ENCODE measurements around the gene RPL7A. TPM values are rescaled to one million over a fixed set of nuclear protein-coding genes. Genes with fewer than 3 reads are reported as not detected.

Gene RPL7A
- total RNA-seq, 1 experiment from 2014 or later: 2,747 TPM

DNA sequence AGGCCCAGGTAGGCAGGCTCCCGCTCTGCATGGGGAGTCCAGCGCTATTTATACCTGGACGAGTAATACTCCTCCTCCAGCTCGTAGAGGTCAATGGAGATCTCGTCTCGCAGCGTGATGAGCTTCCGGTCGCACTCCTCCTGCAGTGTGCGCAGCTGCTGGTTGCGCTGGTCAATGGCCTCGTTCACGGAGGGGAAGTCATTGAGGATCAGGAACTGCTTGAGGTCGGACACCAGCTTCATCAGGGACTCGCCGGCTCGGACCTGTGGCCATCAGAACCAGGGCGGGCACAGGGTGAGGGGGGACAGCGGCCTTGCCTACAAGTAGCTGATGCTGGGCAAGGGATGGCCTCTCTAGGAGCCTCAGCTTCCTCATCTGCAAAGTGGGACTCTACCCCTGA lies 3.9 kb upstream of the RPL7A start:
- TF ChIP-seq EMX1 (CRISPR knock-in tag; IDR thresholded peaks at IDR 0.05) (no peak), OVOL2 (CRISPR knock-in tag; IDR thresholded peaks at IDR 0.05; ENCODE audit: borderline replicate concordance) (no peak), JAZF1 (CRISPR knock-in tag; IDR thresholded peaks at IDR 0.05) (no peak), ZNF232 (CRISPR knock-in tag; IDR thresholded peaks at IDR 0.05) (no peak), NR2C2 (CRISPR knock-in tag; IDR thresholded peaks at IDR 0.05) (no peak), CBFB (CRISPR knock-in tag; IDR thresholded peaks at IDR 0.05; ENCODE audit: low read depth) (no peak)
- ATAC-seq (no peak), DNase-seq (ENCODE audit: low spot score) (no peak)
- Mint-ChIP-seq H3K4me1 (peaks cover 19% of the 10 kb centered on the region), H3K27me3 (ENCODE audit: low read depth) (no peaks in the 10 kb centered on the region; the same call in 1 of the 2 replicates), H3K9me3 (no peaks in the 10 kb centered on the region), H3K36me3 (peaks cover 69% of the 10 kb centered on the region), H3K4me3 (no peak overlapping the region), H3K27ac (no peak overlapping the region)
- ChIA-PET POLR2A (no interaction called here), CTCF (interaction anchor here (0.6 to 3.5 kb wide), 4 partner anchors 10 to 157 kb away, joined by 3 to 74 read pairs (median 39); partner anchors contain the start of genes SURF1 and SURF2)

DNA sequence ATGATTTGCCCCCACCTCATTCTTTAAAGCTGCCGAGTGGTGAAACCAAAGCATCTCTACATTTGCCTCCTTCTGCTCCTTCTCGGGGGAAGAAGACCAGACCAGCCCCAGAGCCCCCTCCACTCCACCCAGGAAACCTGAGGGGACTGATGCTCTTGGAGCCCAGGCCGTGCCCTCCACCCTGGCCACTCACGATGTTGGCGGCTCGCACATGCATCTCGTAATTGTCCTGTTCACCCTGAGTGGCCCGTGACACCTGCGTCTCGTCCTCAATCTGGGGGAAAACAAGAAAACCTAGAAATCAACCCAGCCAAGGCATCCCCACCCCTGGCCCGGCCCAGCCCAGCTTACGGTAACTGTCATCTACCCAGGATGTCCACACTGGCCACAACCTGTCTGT lies 3.0 kb upstream of the RPL7A start:
- Mint-ChIP-seq H3K4me3 (no peak overlapping the region), H3K27ac (no peak overlapping the region), H3K36me3 (peaks cover 69% of the 10 kb centered on the region), H3K9me3 (no peaks in the 10 kb centered on the region), H3K27me3 (ENCODE audit: low read depth) (no peaks in the 10 kb centered on the region; the same call in 1 of the 2 replicates), H3K4me1 (peaks cover 26% of the 10 kb centered on the region)
- ChIA-PET POLR2A (no interaction called here), CTCF (no interaction called here)
- no peak for TF ChIP-seq ATF1 (CRISPR knock-in tag; IDR thresholded peaks at IDR 0.05)
- TF ChIP-seq NFATC4 (CRISPR knock-in tag; IDR thresholded peaks at IDR 0.05): no peak
- TF ChIP-seq NFE2L1 (CRISPR knock-in tag; IDR thresholded peaks at IDR 0.05): no peak
- TF ChIP-seq NR2C2 (CRISPR knock-in tag; IDR thresholded peaks at IDR 0.05): no peak
- no peak for TF ChIP-seq ZNF396 (CRISPR knock-in tag; IDR thresholded peaks at IDR 0.05; ENCODE audit: borderline replicate concordance)
- no peak for TF ChIP-seq TEAD1 (CRISPR knock-in tag; IDR thresholded peaks at IDR 0.05)
- no peak for TF ChIP-seq TCF7 (CRISPR knock-in tag; IDR thresholded peaks at IDR 0.05; ENCODE audit: low read depth)
- TF ChIP-seq RELA (CRISPR knock-in tag; IDR thresholded peaks at IDR 0.05; ENCODE audit: borderline replicate concordance): no peak
- TF ChIP-seq JAZF1 (CRISPR knock-in tag; IDR thresholded peaks at IDR 0.05): no peak
- TF ChIP-seq, protein P1, sequence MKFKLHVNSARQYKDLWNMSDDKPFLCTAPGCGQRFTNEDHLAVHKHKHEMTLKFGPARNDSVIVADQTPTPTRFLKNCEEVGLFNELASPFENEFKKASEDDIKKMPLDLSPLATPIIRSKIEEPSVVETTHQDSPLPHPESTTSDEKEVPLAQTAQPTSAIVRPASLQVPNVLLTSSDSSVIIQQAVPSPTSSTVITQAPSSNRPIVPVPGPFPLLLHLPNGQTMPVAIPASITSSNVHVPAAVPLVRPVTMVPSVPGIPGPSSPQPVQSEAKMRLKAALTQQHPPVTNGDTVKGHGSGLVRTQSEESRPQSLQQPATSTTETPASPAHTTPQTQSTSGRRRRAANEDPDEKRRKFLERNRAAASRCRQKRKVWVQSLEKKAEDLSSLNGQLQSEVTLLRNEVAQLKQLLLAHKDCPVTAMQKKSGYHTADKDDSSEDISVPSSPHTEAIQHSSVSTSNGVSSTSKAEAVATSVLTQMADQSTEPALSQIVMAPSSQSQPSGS (CRISPR knock-in tag; IDR thresholded peaks at IDR 0.05; ENCODE audit: borderline replicate concordance, low read depth): no peak
- TF ChIP-seq KAT7 (CRISPR knock-in tag; IDR thresholded peaks at IDR 0.05; ENCODE audit: borderline replicate concordance): no peak
- TF ChIP-seq ZNF317 (CRISPR knock-in tag; IDR thresholded peaks at IDR 0.05; ENCODE audit: borderline replicate concordance, low read depth): no peak
- TF ChIP-seq, protein P2, sequence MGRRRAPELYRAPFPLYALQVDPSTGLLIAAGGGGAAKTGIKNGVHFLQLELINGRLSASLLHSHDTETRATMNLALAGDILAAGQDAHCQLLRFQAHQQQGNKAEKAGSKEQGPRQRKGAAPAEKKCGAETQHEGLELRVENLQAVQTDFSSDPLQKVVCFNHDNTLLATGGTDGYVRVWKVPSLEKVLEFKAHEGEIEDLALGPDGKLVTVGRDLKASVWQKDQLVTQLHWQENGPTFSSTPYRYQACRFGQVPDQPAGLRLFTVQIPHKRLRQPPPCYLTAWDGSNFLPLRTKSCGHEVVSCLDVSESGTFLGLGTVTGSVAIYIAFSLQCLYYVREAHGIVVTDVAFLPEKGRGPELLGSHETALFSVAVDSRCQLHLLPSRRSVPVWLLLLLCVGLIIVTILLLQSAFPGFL (CRISPR knock-in tag; IDR thresholded peaks at IDR 0.05; ENCODE audit: borderline replicate concordance): no peak
- TF ChIP-seq SMAD3 (CRISPR knock-in tag; IDR thresholded peaks at IDR 0.05; ENCODE audit: borderline replicate concordance): no peak
- no peak for DNase-seq (ENCODE audit: low spot score)
- no peak for ATAC-seq

DNA sequence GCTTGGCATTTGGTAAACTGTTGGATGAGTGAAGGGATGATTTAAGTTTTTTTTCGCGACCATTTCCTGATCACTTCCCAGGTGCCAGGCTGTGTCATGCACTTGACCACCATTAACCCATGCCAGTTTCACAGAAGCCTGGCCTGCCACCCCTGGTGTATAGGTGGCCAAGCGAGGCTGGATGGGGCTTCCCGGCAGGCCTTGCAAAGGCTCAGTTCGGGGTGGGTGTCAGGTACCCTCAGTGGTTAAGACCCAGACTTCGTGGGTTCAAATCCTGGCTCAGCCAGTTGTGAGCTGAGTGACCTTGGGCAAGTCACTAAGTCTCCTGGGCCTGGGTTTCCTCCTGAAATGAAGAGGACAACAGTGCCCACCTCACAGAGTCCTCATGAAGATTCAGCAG lies 2.4 kb upstream of the RPL7A start:
- H3K27ac Mint-ChIP-seq: no peak overlapping the region
- H3K9me3 Mint-ChIP-seq: no peaks in the 10 kb centered on the region
- DNase-seq (ENCODE audit: low spot score) (no peak), ATAC-seq (no peak)
- peaks cover 69% of the 10 kb centered on the region for H3K36me3 Mint-ChIP-seq
- ChIA-PET POLR2A (no interaction called here), CTCF (interaction anchor here (1.7 kb wide), 1 partner anchor 25 kb away, joined by 3 read pairs; no protein-coding TSS in a partner anchor)
- no peak overlapping the region; the same call in 1 of the 2 replicates for H3K4me3 Mint-ChIP-seq
- no peaks in the 10 kb centered on the region; the same call in 1 of the 2 replicates for H3K27me3 Mint-ChIP-seq (ENCODE audit: low read depth)
- H3K4me1 Mint-ChIP-seq: peaks cover 29% of the 10 kb centered on the region
- TF ChIP-seq JUN (CRISPR knock-in tag; IDR thresholded peaks at IDR 0.05) (no peak), GABPB1 (CRISPR knock-in tag; IDR thresholded peaks at IDR 0.05) (no peak), GRHL2 (CRISPR knock-in tag; IDR thresholded peaks at IDR 0.05; ENCODE audit: insufficient replicate concordance, severe bottlenecking) (no peak), PRRX2 (CRISPR knock-in tag; IDR thresholded peaks at IDR 0.05) (no peak), CREB1 (CRISPR knock-in tag; IDR thresholded peaks at IDR 0.05) (no peak), ESRRA (CRISPR knock-in tag; IDR thresholded peaks at IDR 0.05; ENCODE audit: borderline replicate concordance) (no peak), NR2C2 (CRISPR knock-in tag; IDR thresholded peaks at IDR 0.05) (no peak)
- TF ChIP-seq, protein P3, sequence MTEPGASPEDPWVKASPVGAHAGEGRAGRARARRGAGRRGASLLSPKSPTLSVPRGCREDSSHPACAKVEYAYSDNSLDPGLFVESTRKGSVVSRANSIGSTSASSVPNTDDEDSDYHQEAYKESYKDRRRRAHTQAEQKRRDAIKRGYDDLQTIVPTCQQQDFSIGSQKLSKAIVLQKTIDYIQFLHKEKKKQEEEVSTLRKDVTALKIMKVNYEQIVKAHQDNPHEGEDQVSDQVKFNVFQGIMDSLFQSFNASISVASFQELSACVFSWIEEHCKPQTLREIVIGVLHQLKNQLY (CRISPR knock-in tag; IDR thresholded peaks at IDR 0.05): no peak
- TF ChIP-seq, protein P1 (CRISPR knock-in tag; IDR thresholded peaks at IDR 0.05; ENCODE audit: borderline replicate concordance, low read depth): no peak
- TF ChIP-seq, protein P4, sequence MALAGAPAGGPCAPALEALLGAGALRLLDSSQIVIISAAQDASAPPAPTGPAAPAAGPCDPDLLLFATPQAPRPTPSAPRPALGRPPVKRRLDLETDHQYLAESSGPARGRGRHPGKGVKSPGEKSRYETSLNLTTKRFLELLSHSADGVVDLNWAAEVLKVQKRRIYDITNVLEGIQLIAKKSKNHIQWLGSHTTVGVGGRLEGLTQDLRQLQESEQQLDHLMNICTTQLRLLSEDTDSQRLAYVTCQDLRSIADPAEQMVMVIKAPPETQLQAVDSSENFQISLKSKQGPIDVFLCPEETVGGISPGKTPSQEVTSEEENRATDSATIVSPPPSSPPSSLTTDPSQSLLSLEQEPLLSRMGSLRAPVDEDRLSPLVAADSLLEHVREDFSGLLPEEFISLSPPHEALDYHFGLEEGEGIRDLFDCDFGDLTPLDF (CRISPR knock-in tag; IDR thresholded peaks at IDR 0.05): no peak
- TF ChIP-seq, protein P5, sequence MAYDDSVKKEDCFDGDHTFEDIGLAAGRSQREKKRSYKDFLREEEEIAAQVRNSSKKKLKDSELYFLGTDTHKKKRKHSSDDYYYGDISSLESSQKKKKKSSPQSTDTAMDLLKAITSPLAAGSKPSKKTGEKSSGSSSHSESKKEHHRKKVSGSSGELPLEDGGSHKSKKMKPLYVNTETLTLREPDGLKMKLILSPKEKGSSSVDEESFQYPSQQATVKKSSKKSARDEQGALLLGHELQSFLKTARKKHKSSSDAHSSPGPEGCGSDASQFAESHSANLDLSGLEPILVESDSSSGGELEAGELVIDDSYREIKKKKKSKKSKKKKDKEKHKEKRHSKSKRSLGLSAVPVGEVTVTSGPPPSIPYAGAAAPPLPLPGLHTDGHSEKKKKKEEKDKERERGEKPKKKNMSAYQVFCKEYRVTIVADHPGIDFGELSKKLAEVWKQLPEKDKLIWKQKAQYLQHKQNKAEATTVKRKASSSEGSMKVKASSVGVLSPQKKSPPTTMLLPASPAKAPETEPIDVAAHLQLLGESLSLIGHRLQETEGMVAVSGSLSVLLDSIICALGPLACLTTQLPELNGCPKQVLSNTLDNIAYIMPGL (CRISPR knock-in tag; IDR thresholded peaks at IDR 0.05): no peak

Measured in WTC11 (cell line).